Endothelial cell of umbilical vein (primary cell): ENCODE results near the gene SPIRE1. TPM values are rescaled to one million over a fixed set of nuclear protein-coding genes. Genes with fewer than 3 reads are reported as not detected.

ENCODE experiments used
- BruUV-seq: library from RNA; stranded (reverse); fragments of 400-500 nt; replicated peaks from 2 replicates; lab custom pipeline; 2021; lab: Mats Ljungman, UMichigan
- CTCF ChIA-PET: fragments of 300-600, 350-600 bp; sonication (Branson Sonifier 250); formaldehyde crosslinking; loops from one replicate; lab custom pipeline; 2021; ENCODE audit warnings: antibody characterized with exemption, inconsistent platforms; lab: Charles Lee
- POLR2A ChIA-PET: fragments of 300-600, 350-600 bp; sonication (Branson Sonifier 250); formaldehyde crosslinking; loops from one replicate; lab custom pipeline; 2021; ENCODE audit warnings: antibody characterized with exemption, inconsistent platforms; lab: Charles Lee
- DNase-seq: peaks from one replicate; pipeline ENCODE4 v3.0.0-alpha.2; 2011; ENCODE audit warnings: low read depth, low spot score
- FAIRE-seq: peaks from 2 replicates; lab custom pipeline; 2011; peaks lifted over from hg19 to GRCh38; lab: Jason Lieb, UNC
- H2AFZ ChIP-seq: 2 replicates; pipeline ENCODE4 v1.6.0; 2012; ENCODE audit warnings: low read depth, low read length, control low read depth, inconsistent platforms
- H3K27ac ChIP-seq: 2 replicates; pipeline ENCODE4 v1.5.1; 2011; ENCODE audit warnings: low read depth, mild to moderate bottlenecking, control low read depth, low read length, moderate library complexity; ENCODE audit not compliant: insufficient read depth
- H3K27me3 ChIP-seq, 2 experiments: 2 replicates each; pipeline versions ENCODE4 v1.6.0 to v1.6.1; 2011; ENCODE audit warnings: low read length in 2 of 2, mixed read lengths in 1 of 2; ENCODE audit not compliant: control insufficient read depth in 2 of 2, insufficient read depth in 2 of 2
- H3K36me3 ChIP-seq, 2 experiments: 2 replicates in 1 of 2; 3 replicates in 1 of 2; pipeline ENCODE4 v1.5.1; 2011; ENCODE audit warnings: low read length in 2 of 2, mild to moderate bottlenecking in 1 of 2, moderate library complexity in 1 of 2; ENCODE audit not compliant: control insufficient read depth in 2 of 2, insufficient read depth in 2 of 2; ENCODE audit errors: extremely low read depth in 1 of 2
- H3K4me1 ChIP-seq: 3 replicates; pipeline ENCODE4 v1.5.1; 2011; ENCODE audit warnings: mild to moderate bottlenecking, low read length; ENCODE audit not compliant: control insufficient read depth, insufficient read depth; ENCODE audit errors: extremely low read depth
- H3K4me2 ChIP-seq: 2 replicates; pipeline ENCODE4 v1.6.1; 2011; ENCODE audit warnings: low read length, control low read depth, mixed read lengths; ENCODE audit not compliant: insufficient read depth
- H3K4me3 ChIP-seq, 3 experiments: fragments of 200-600 bp in 1 of 3; sonication (generic), shearing (Covaris generic) in 1 of 3; replicated peaks in 1 of 3; 2 replicates each; pipeline ENCODE4 v1.5.1; 2011 to 2016; ENCODE audit warnings: control low read depth in 3 of 3, low read length in 3 of 3, mild to moderate bottlenecking in 2 of 3, inconsistent platforms in 1 of 3, low read depth in 1 of 3, moderate library complexity in 1 of 3; ENCODE audit not compliant: insufficient read depth in 1 of 3
- H3K79me2 ChIP-seq: 2 replicates; pipeline ENCODE4 v1.6.0; 2012; ENCODE audit warnings: low read length, inconsistent platforms; ENCODE audit not compliant: control insufficient read depth, insufficient read depth
- H3K9ac ChIP-seq: replicated peaks from 2 replicates; pipeline ENCODE3; 2011; ENCODE audit warnings: low read length, control low read depth; ENCODE audit not compliant: insufficient read depth; ENCODE audit errors: extremely low read depth
- H3K9me1 ChIP-seq: replicated peaks from 3 replicates; pipeline ENCODE4 v1.6.0; 2011; ENCODE audit warnings: mild to moderate bottlenecking, low read length; ENCODE audit not compliant: control insufficient read depth, insufficient read depth; ENCODE audit errors: extremely low read depth
- H3K9me3 ChIP-seq: replicated peaks from 2 replicates; pipeline ENCODE4 v1.5.1; 2012; ENCODE audit warnings: low read length, inconsistent platforms; ENCODE audit not compliant: control insufficient read depth, insufficient read depth
- H4K20me1 ChIP-seq: replicated peaks from 2 replicates; pipeline ENCODE3; 2011; ENCODE audit warnings: mild to moderate bottlenecking, low read length; ENCODE audit not compliant: control insufficient read depth, insufficient read depth; ENCODE audit errors: extremely low read depth
- CTCF ChIP-seq, 2 donors: IDR thresholded peaks; 1 replicate in 1 of 2; 2 replicates in 1 of 2; pipeline ENCODE4 v1.5.1; 2011; ENCODE audit warnings: low read length in 2 of 2, mild to moderate bottlenecking in 2 of 2, moderate library complexity in 2 of 2, control low read depth in 1 of 2, inconsistent platforms in 1 of 2, low read depth in 1 of 2; ENCODE audit not compliant: insufficient read depth in 1 of 2; ENCODE audit errors: extremely low read depth in 1 of 2
- EZH2 ChIP-seq: IDR thresholded peaks from 2 replicates; pipeline ENCODE4 v1.6.1; 2012; ENCODE audit warnings: borderline replicate concordance, low read depth, mild to moderate bottlenecking, moderate library complexity, low read length, inconsistent platforms; ENCODE audit not compliant: severe bottlenecking
- FOS ChIP-seq: IDR thresholded peaks from 2 replicates; pipeline ENCODE4 v1.6.1; 2011; ENCODE audit warnings: mild to moderate bottlenecking, low read length, moderate library complexity, borderline replicate concordance; ENCODE audit not compliant: insufficient read depth
- GATA2 ChIP-seq: IDR thresholded peaks from 2 replicates; pipeline ENCODE4 v1.7.0; 2011; ENCODE audit warnings: low read depth, mild to moderate bottlenecking, moderate library complexity, mixed read lengths, low read length; ENCODE audit not compliant: insufficient read length, insufficient read depth
- JUN ChIP-seq: IDR thresholded peaks from 2 replicates; pipeline ENCODE4 v1.6.1; 2011; ENCODE audit warnings: borderline replicate concordance, low read depth; ENCODE audit not compliant: insufficient read length, insufficient read depth
- MAX ChIP-seq: IDR thresholded peaks from 2 replicates; pipeline ENCODE4 v1.6.1; 2011; ENCODE audit not compliant: insufficient read depth, insufficient read length
- MYC ChIP-seq: IDR thresholded peaks from one replicate; pipeline ENCODE4 v1.6.1; 2011; ENCODE audit warnings: mild to moderate bottlenecking, low read depth, low read length
- POLR2A ChIP-seq: IDR thresholded peaks from 2 replicates; pipeline ENCODE4 v1.6.1; 2012; ENCODE audit warnings: low read depth, mild to moderate bottlenecking, control low read depth, low read length
- POLR2AphosphoS5 ChIP-seq: IDR thresholded peaks from 2 replicates; pipeline ENCODE4 v1.6.1; 2012; ENCODE audit warnings: low read depth, mild to moderate bottlenecking, control low read depth, low read length, moderate library complexity; ENCODE audit not compliant: insufficient read depth
- dilution Hi-C: fragments of 300-500 bp; cut with MboI; formaldehyde crosslinking; loops from one replicate; pipeline ENCODE4 v1.15.0; 2019; ENCODE audit warnings: low sequenced_read_pairs; ENCODE audit not compliant: extremely low pct_ligation_motif_present
- intact Hi-C: fragments of 100-400 bp; cut with micrococcal nuclease; formaldehyde crosslinking; loops from one replicate; pipeline ENCODE4 v1.10.0; 2022
- polyA plus RNA-seq, 4 experiments: library from polyadenylated mRNA; depleted of rRNA in 3 of 4; stranded (reverse) in 3 of 4; unstranded in 1 of 4; fragments of >200 nt; gene quantifications; 2 replicates each; pipeline versions ENCODE4 v1.2.1 to v1.2.3, GENCODE V29; 2011 to 2012; ENCODE audit warnings: missing spikeins in 1 of 4
- total RNA-seq: library from RNA; stranded (reverse); gene quantifications from 2 replicates; pipeline ENCODE4 v1.2.3, GENCODE V29; 2021

Gene SPIRE1
- total and polyA plus RNA-seq, 2 donors (not counting 3 experiments of a cell fraction or from before 2014, with no cell fraction given) = 13.1 to 44.0 TPM

GRCh38 chr18:12462242-12462641 lies 195.7 kb downstream of the SPIRE1 start:
- POLR2A ChIA-PET = no interaction called here
- intact Hi-C loops = loop anchor here (10.0 kb wide), 1 partner anchor 193 kb away; the partner anchor contains the start of gene SPIRE1

More at GRCh38 chr18:12462242-12462641, 195.7 kb downstream of the SPIRE1 start:
- Histone ChIP-seq H3K4me2 (no peak overlapping the region), H3K27ac (no peak overlapping the region), H3K9ac (no peak overlapping the region), H3K27me3 (no peaks in the 10 kb centered on the region), H3K79me2 (peaks cover 1% of the 10 kb centered on the region), H3K4me1 (peaks cover 46% of the 10 kb centered on the region), H3K4me3 (no peak overlapping the region), H3K9me1 (no peaks in the 10 kb centered on the region), H4K20me1 (no peaks in the 10 kb centered on the region), H3K36me3 (peaks cover 3 to 9% of the 10 kb centered on the region in 2 experiments), H2AFZ (no peak overlapping the region), H3K9me3 (no peaks in the 10 kb centered on the region)
- no TSS peak for BruUV-seq
- TF ChIP-seq POLR2AphosphoS5 (no peak), FOS (no peak), POLR2A (no peak), GATA2 (no peak), MYC (no peak), MAX (no peak), JUN (no peak), CTCF (IDR thresholded peaks at IDR 0.05; ENCODE audit: extremely low read depth in 1 of 2, insufficient read depth in 1 of 2, low read depth in 1 of 2, low read length in 2 of 2) (no peak), EZH2 (no peak)
- CTCF ChIA-PET = interaction anchor here (1.1 to 1.9 kb wide), 5 partner anchors 11 to 199 kb away, joined by 3 to 11 read pairs (median 5); no protein-coding TSS in a partner anchor
- dilution Hi-C loops = no loop called here
- FAIRE-seq (no peak), DNase-seq (no peak)
